KOPT-K1 (cell line): ENCODE data around the gene COA8.
"Not testable (repeated sequence)": the region's sequence is repeated elsewhere in the genome, so short reads cannot be mapped to it uniquely, and the experiment has no call there.

Experiments
- H3K27ac ChIP-seq: fragments of 200-600 bp; sonication (generic); 2 replicates; pipeline ENCODE4 v1.5.1; 2016; ENCODE audit warnings: antibody characterized with exemption, mild to moderate bottlenecking, low read depth, low read length; ENCODE audit not compliant: poor library complexity, severe bottlenecking
- H3K36me3 ChIP-seq: fragments of 200-600 bp; sonication (generic); 2 replicates; pipeline ENCODE4 v1.5.1; 2017; ENCODE audit warnings: antibody characterized with exemption, mild to moderate bottlenecking, low read length, moderate library complexity; ENCODE audit not compliant: insufficient read depth
- H3K9me3 ChIP-seq: fragments of 200-600 bp; sonication (generic); 2 replicates; pipeline ENCODE4 v1.5.1; 2017; ENCODE audit warnings: antibody characterized with exemption, low read length, mild to moderate bottlenecking; ENCODE audit not compliant: insufficient read depth, poor library complexity, severe bottlenecking

Gene COA8

DNA sequence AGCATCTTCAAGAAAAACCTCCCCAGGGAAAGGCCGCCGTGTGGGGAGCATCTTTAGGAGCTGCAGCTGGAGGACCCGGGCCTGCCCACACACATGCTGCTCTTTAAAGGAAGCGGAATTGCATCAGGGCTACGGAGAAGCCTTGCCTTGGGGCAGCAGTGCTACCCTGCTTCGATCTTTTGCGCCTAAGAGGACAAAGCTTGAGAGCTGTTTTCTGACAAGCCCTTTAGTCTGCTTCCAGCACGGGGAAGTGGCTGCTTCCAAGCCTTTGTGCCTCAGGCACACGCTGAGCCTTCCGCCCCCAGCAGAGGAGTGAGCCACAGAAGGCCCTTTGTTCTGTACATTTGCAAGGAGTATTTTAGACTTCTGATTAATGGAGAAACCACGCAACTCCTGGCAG, 31.5 kb downstream of the COA8 start:
- Histone ChIP-seq H3K9me3 (no peaks in the 10 kb centered on the region), H3K36me3 (peaks cover under 1% of the 10 kb centered on the region; the same call in 1 of the 2 replicates), H3K27ac (no peak overlapping the region)

DNA sequence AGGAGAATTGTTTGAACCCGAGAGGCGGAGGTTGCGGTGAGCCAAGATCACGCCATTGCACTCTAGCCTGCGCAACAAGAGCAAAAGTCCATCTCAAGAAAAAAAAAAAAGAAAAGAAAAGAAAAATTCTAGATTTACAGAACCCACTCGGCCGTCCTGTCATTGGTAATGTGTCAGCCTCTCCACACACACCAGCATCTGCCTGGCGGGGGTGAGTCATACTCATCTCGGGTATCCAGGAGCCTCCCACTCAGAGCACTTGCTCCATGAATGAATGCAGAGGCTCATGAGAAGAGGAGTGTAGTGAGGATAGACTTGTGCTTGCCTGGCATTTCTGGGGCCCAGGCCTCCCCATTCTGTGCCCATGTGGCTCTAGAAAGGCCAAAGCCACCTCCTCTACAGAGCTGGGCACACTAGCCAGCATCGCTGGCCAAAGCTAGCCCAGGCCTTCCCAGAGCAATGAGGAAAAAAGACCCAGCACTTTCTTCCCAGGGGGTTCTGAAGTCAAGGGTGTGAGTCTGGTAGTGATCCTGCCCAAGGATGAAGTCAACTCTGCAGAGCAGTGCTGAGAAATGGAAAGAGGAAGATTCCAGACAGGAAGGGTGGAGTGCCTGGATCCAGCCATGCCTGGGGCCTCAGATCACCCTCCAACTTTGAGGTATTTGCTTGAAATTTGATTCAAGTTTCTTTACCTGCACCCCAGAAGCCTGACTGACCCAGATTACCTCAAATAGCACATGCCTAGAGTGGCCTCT, 35.0 kb downstream of the COA8 start:
- H3K36me3 ChIP-seq: no peaks in the 10 kb centered on the region
- no peaks in the 10 kb centered on the region for H3K9me3 ChIP-seq
- H3K27ac ChIP-seq: no peak overlapping the region

DNA sequence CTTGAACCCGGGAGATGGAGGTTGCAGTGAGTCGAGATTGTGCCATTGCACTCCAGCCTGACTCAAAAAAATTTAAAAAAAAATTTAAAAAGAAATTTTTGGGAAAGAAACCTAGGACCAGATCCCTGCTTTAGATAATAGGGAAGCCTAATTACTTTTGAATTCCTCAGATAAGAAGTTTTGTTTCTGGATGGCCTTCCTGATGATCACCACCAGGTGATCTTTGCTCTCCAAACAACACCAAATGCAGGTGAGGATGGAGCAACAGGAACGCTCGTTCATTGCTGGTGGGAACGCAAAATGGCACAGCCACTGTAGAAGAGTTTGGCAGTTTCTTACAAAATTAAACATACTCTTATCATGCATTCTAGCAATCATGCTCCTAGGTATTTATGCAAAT, 37.7 kb downstream of the COA8 start:
- Histone ChIP-seq H3K36me3 (no peaks in the 10 kb centered on the region), H3K9me3 (no peaks in the 10 kb centered on the region), H3K27ac (no peak overlapping the region)

DNA sequence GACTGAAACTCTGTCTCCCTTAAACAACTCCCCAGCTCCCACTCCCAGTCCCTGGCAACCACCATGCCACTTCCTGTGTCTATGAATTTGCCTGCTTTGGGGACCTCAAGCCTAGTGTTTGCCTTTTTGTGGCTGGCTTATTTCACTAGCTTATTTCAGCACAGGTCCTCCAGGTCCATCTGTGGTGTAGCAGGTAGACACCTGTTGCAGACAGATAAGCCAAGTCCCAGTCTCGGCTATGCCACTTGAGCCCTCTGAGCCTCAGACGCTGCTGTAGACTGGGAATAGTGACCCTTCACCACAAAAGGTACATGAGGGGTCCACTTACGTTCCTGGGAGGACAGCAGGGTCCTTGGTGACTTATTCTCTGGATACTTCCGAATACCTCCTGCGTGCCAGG, 41.9 kb downstream of the COA8 start:
- Histone ChIP-seq H3K36me3 (no peaks in the 10 kb centered on the region), H3K9me3 (no peaks in the 10 kb centered on the region), H3K27ac (no peak overlapping the region)

DNA sequence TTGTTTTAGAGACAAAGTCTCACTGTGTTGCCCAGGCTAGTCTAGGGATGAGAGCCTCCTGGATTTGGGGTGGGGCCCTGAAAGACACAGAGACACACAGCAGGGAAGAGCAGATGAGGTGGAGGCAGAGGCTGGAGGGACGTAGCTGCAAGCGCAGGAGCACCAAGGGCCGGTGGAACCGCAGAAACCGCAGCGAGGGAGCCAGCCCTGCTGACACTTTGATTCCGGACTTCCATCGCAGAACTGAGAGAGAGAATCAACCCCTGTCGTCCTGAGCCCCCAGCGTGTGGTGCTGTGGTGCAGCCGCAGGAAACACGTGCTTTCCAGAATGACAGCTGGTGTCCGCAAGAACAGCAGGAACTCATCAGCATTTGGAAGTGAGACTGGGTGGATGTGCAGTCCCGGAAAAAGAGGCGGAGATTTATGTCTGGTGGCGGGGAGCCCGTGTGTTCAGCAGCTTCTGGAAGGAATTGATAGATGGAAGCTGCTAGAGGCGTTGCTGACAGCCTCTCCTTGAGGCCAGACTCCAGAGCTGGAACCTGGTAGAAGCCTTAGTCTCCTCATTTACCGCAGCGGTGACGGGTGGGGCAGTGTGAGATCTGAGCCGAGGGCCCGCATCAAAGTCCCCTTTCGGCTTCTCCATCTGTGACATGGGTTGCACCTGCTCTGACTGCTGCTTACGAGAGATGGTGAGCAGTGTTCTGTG, 44.4 kb downstream of the COA8 start:
- H3K36me3 ChIP-seq: no peaks in the 10 kb centered on the region
- no peak overlapping the region for H3K27ac ChIP-seq
- H3K9me3 ChIP-seq: peaks cover 11% of the 10 kb centered on the region

DNA sequence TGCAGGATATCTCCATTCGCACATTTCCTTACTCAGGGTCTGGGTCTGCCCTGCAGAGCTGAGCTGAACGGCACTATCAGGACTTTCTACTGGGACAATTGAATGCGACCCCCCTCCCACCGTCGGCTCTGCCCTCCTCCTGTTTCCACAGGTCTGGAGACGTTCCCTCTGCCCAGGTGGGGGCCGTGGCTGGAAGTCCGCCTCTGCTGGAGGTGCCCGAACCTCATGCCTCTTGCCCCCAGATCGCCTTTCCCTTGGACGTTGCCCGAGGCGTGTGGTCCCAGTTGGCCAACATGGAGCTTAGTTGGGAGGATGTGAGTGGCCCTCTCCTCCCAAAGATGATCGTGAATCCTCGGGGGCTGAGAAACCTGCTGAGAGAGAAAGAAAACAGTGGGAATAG, 45.1 kb downstream of the COA8 start:
- H3K27ac ChIP-seq: no peak overlapping the region
- no peaks in the 10 kb centered on the region for H3K36me3 ChIP-seq
- H3K9me3 ChIP-seq: peaks cover 11% of the 10 kb centered on the region

DNA sequence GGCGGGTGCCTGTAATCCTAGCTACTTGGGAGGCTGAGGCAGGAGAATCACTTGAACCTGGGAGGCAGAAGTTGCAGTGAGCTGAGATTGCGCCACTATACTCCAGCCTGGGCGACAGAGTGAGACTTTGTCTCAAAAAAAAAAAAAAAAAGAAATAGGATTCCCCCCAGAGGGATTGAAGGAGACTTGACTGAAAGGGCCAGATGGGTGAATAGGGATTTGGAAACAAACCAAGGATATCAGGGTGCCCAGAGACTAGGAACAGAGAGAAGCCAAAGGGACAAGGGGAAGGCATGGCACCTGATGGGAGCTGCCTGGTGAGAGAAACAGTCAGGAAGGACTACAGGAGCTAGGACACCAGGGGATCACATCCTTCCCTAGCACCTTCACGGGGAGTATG, 46.3 kb downstream of the COA8 start:
- peaks cover 11% of the 10 kb centered on the region for H3K9me3 ChIP-seq
- H3K27ac ChIP-seq, H3K36me3 ChIP-seq: not testable (repeated sequence)

DNA sequence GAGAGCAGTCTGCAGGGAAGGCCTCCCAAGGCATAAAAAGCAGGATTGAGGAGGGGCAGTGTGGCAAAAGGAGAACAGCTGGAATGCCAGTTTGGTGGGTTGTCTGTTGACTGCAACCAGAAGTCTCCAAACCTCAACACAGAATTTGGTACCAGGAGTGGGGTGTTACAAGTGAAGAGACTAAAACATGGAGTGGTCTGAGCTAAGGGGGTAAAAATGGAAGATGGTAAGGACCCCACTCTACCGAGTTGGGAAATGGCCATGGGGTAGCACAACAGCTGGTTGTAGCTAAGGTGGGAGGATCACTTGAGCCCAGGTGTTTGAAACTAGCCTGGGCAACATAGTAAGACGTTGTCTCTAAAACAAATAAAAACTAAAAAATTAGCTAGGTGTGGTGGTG, 48.5 kb downstream of the COA8 start:
- no peaks in the 10 kb centered on the region for H3K36me3 ChIP-seq
- H3K27ac ChIP-seq: no peak overlapping the region
- peaks cover 11% of the 10 kb centered on the region for H3K9me3 ChIP-seq

DNA sequence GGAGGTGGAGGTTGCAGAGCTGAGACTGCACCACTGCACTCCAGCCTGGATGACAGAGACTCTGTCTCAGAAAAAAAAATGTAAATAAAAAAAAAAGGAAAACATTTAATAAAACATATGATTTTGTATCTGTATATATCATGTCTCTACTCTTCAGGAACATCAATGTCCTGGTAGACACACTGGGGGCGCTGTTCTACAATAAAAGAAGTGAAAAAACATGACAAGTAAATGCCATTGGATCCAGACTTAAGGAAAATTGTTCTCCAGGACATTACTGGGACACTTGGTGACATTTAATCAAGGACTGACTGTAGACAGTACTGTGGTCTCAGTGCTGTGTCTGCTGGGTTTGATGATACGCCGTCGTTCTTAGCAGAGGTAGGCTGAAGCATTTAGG, 50.8 kb downstream of the COA8 start:
- Histone ChIP-seq H3K27ac (no peak overlapping the region), H3K36me3 (no peaks in the 10 kb centered on the region), H3K9me3 (peaks cover 11% of the 10 kb centered on the region)

DNA sequence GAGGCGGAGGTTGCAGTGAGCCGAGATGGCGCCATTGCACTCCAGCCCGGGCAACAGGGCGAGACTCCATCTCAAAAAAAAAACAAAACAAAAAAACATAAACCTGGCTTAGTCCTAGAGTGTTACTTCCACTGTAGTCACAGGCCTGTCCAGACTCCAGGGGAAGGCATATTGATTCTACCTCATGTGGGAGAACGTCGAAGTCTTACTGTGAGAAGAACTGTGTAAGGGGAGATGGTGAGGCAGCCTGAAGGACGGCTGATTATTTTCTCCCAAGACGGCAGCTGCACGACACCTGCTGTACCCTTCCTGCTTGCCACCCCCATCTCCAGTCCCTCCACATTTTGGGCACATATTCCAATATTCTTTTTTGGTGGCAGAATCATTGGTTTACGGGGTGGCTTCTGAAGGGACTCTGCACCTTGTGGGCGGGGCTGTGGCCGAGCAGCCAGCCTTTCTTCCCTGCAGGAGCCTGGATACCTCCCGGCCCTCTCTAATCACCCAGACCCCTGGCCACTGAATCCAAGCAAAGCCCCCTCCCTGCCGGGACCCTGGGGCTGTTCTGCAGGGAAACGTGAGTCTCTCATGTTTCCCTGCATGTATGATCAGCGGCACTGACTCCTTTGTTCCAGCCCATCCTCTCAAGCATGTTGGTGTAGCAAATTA, 54.0 kb downstream of the COA8 start:
- no peaks in the 10 kb centered on the region for H3K36me3 ChIP-seq
- H3K27ac ChIP-seq: no peak overlapping the region
- peaks cover 2% of the 10 kb centered on the region for H3K9me3 ChIP-seq

DNA sequence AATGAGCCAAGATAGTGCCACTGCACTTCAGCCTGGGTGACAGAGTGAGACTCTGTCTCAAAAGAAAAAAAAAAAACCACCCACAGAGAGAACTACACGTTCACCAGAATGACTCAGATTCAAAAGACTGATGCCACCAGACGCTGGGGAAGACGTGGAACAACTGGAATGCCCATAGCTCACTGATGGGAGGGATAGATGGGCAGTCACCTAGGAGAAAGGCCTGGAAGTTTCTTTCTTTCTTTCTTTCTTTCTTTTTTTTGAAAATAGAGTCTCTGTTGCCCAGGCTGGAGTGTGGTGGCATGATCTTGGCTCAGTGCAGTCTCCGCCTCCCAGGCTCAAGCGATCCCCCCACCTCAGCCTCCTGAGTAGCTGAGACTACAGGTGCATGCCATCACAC, 56.3 kb downstream of the COA8 start:
- H3K27ac ChIP-seq: no peak overlapping the region
- no peaks in the 10 kb centered on the region for H3K9me3 ChIP-seq
- no peaks in the 10 kb centered on the region for H3K36me3 ChIP-seq

DNA sequence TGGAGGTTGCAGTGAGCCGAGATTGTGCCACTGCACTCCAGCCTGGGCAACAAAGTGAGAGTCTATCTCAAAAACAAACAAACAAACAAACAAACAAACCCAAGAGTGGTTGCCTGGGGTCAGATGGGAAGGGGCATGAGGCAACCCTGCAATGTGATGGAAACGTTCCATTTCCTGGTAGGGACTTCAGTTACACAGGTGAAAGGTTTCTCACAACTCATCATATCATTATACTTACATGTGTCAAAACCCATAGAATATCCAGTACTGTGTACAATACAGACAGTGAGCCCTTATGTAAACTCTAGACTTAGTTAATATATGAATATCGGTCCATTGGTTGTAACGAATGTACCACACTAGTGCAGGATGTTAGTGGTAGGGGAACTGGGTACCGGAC, 59.1 kb downstream of the COA8 start:
- H3K36me3 ChIP-seq: no peaks in the 10 kb centered on the region
- H3K27ac ChIP-seq: no peak overlapping the region
- no peaks in the 10 kb centered on the region for H3K9me3 ChIP-seq

DNA sequence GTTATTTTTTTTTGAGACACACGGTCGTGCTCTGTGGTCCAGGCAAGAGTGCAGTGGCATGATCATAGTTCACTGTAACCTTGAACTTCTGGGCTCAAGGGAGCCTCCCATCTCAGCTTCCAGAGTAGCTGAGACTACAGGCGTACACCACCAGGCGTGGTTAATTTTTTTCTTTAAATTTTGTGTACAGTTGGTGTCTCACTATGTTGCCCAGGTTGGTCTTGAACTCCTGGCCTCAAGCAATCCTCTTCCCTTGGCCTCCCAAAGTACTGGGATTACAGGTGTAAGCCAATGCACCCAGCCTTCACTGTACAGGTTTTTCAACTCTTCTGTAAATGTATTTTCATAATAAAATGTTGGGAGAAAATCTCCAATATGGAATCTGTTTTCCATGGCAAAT, 60.5 kb downstream of the COA8 start:
- no peak overlapping the region for H3K27ac ChIP-seq
- H3K9me3 ChIP-seq: no peaks in the 10 kb centered on the region
- no peaks in the 10 kb centered on the region for H3K36me3 ChIP-seq

DNA sequence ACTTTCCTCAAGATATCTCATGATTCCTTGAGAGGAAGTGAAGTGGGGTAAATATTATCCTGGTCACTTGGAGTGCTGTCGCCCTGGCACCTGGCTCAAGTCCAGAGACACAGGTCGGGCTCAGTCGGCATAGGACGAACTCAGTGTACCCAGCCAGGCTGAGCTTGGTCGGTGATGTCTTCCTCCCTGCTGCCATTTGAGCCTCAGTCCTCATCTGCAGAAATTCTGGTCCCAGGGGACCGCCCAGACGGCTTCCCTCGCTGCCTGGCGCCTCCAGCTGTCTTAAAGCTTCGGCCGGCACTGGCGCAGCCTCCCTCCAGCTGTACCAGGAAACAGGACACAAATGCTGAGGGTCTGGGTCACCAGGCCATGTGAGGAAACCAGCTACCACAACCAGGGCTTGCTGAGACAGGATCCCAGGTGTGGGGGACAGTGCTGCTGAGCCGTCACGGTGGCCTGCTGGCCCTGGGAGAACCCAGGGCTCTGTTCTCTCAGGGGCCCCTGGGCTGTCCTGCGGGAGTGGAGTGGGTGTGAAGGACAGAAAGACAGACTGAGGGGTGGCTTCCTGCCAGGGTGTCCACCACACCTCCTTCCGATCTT, 61.2 kb downstream of the COA8 start:
- Histone ChIP-seq H3K36me3 (no peaks in the 10 kb centered on the region), H3K9me3 (no peaks in the 10 kb centered on the region), H3K27ac (no peak overlapping the region)

DNA sequence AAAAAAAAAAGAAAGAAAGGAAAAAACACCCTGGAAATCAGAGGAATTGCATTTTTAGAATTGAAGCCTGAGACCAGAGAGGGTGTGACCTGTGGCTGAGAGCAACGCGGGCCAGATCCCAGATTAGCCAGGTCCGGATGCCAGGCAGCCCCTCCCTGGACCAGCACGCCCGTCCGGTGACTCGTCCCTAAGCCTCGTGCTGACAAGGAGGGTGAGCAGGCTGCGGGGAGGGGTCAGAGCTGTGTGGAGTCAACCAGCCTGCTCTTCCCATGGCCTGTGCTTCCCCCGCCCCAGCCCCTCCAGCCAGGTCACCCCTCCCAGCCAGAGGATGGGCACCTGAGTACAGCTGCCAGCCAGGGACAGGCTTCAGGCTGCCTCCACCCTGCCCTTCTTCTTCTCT, 62.1 kb downstream of the COA8 start:
- Histone ChIP-seq H3K36me3 (no peaks in the 10 kb centered on the region), H3K9me3 (no peaks in the 10 kb centered on the region), H3K27ac (no peak overlapping the region)
